Activated CD4-positive, alpha-beta memory T cell treated with anti-CD3 and anti-CD28 coated beads, Interleukin-2, amount 10 ng/mL, durations not matched to agents 7 days and 5 days (primary cell): ENCODE results near the gene RHOD. TPM values are rescaled to one million over a fixed set of nuclear protein-coding genes. Genes with fewer than 3 reads are reported as not detected.
A peak's percentile ranks its signal among the peaks of the same experiment; 100 is the strongest.

Experiments used
- CTCF ChIA-PET: fragments of 350-600 bp; sonication (Branson Sonifier 250); formaldehyde crosslinking; loops from one replicate; lab custom pipeline; 2021; ENCODE audit warnings: antibody characterized with exemption, inconsistent platforms; lab: Charles Lee
- POLR2A ChIA-PET: fragments of 350-600 bp; sonication (Branson Sonifier 250); formaldehyde crosslinking; loops from one replicate; lab custom pipeline; 2021; ENCODE audit warnings: antibody characterized with exemption; lab: Charles Lee
- DNase-seq: peaks from one replicate; pipeline ENCODE4 v3.0.0-alpha.2; 2020
- H3K27ac Mint-ChIP-seq: one replicate; pipeline ENCODE4 v1.8.0; 2021; ENCODE audit warnings: mild to moderate bottlenecking, mixed read lengths
- H3K27me3 Mint-ChIP-seq: one replicate; pipeline ENCODE4 v1.8.0; 2021; ENCODE audit warnings: mixed read lengths
- H3K36me3 Mint-ChIP-seq: one replicate; pipeline ENCODE4 v1.8.0; 2021; ENCODE audit warnings: low read depth, mixed read lengths
- H3K4me1 Mint-ChIP-seq: one replicate; pipeline ENCODE4 v1.8.0; 2021; ENCODE audit warnings: mixed read lengths
- H3K4me3 Mint-ChIP-seq: one replicate; pipeline ENCODE4 v1.8.0; 2021; ENCODE audit warnings: mild to moderate bottlenecking, mixed read lengths
- H3K9me3 Mint-ChIP-seq: one replicate; pipeline ENCODE4 v1.8.0; 2021; ENCODE audit warnings: mixed read lengths
- total RNA-seq, 2 experiments: library from RNA; stranded (reverse); gene quantifications; one replicate each; pipeline ENCODE4 v1.2.3, GENCODE V29; 2021

The RHOD gene
- total RNA-seq, 2 experiments from 2014 or later = 0.20 to 0.33 TPM

- POLR2A ChIA-PET = interaction anchor here (0.7 kb wide), 1 partner anchor 13 kb away, joined by 3 read pairs; no protein-coding TSS in a partner anchor
- DNase-seq = no peak
- Mint-ChIP-seq H3K36me3 (no peaks in the 10 kb centered on the region), H3K4me3 (no peak overlapping the region), H3K27me3 (peaks cover 15% of the 10 kb centered on the region), H3K9me3 (no peaks in the 10 kb centered on the region), H3K27ac (no peak overlapping the region), H3K4me1 (no peaks in the 10 kb centered on the region)
- CTCF ChIA-PET = no interaction called here
Observed at GRCh38 chr11:67041602-67042001, 15.0 kb upstream of the RHOD start.

GRCh38 chr11:67043572-67044349 lies 12.9 kb upstream of the RHOD start:
- H3K9me3 Mint-ChIP-seq = no peaks in the 10 kb centered on the region
- H3K27ac Mint-ChIP-seq = no peak overlapping the region
- ChIA-PET POLR2A (no interaction called here), CTCF (no interaction called here)
- no peak for DNase-seq
- peaks cover 10% of the 10 kb centered on the region for H3K27me3 Mint-ChIP-seq
- no peaks in the 10 kb centered on the region for H3K4me1 Mint-ChIP-seq
- no peaks in the 10 kb centered on the region for H3K36me3 Mint-ChIP-seq
- no peak overlapping the region for H3K4me3 Mint-ChIP-seq

- Mint-ChIP-seq H3K9me3 (no peaks in the 10 kb centered on the region), H3K27me3 (peaks cover 10% of the 10 kb centered on the region), H3K27ac (no peak overlapping the region), H3K4me1 (no peaks in the 10 kb centered on the region), H3K4me3 (no peak overlapping the region), H3K36me3 (no peaks in the 10 kb centered on the region)
- ChIA-PET POLR2A (no interaction called here), CTCF (no interaction called here)
- no peak for DNase-seq
Observed at GRCh38 chr11:67044496-67044895, 12.2 kb upstream of the RHOD start.

- peaks cover 7% of the 10 kb centered on the region for H3K27me3 Mint-ChIP-seq
- ChIA-PET CTCF (no interaction called here), POLR2A (no interaction called here)
- no peaks in the 10 kb centered on the region for H3K9me3 Mint-ChIP-seq
- H3K4me3 Mint-ChIP-seq = no peak overlapping the region
- no peaks in the 10 kb centered on the region for H3K36me3 Mint-ChIP-seq
- no peaks in the 10 kb centered on the region for H3K4me1 Mint-ChIP-seq
- H3K27ac Mint-ChIP-seq = no peak overlapping the region
- DNase-seq = no peak
Observed at GRCh38 chr11:67045314-67045713, 11.3 kb upstream of the RHOD start.

- no peak overlapping the region for H3K27ac Mint-ChIP-seq
- no peaks in the 10 kb centered on the region for H3K4me1 Mint-ChIP-seq
- ChIA-PET POLR2A (no interaction called here), CTCF (no interaction called here)
- H3K27me3 Mint-ChIP-seq = peaks cover 9% of the 10 kb centered on the region
- H3K9me3 Mint-ChIP-seq = no peaks in the 10 kb centered on the region
- H3K36me3 Mint-ChIP-seq = no peaks in the 10 kb centered on the region
- no peak overlapping the region for H3K4me3 Mint-ChIP-seq
- no peak for DNase-seq
Observed at GRCh38 chr11:67048515-67049130, 8.0 kb upstream of the RHOD start.

GRCh38 chr11:67050139-67050538 lies 6.5 kb upstream of the RHOD start:
- POLR2A ChIA-PET = no interaction called here
- Mint-ChIP-seq H3K4me1 (no peaks in the 10 kb centered on the region), H3K4me3 (no peak overlapping the region), H3K9me3 (no peaks in the 10 kb centered on the region), H3K36me3 (no peaks in the 10 kb centered on the region), H3K27ac (no peak overlapping the region), H3K27me3 (peaks cover 6% of the 10 kb centered on the region)
- DNase-seq = no peak
- CTCF ChIA-PET = no interaction called here

- POLR2A ChIA-PET = no interaction called here
- no peak overlapping the region for H3K27ac Mint-ChIP-seq
- no peak overlapping the region for H3K4me3 Mint-ChIP-seq
- H3K36me3 Mint-ChIP-seq = no peaks in the 10 kb centered on the region
- peaks cover 4% of the 10 kb centered on the region for H3K27me3 Mint-ChIP-seq
- DNase-seq = no peak
- CTCF ChIA-PET = interaction anchor here (0.6 kb wide), 1 partner anchor 440 kb away, joined by 4 read pairs; no protein-coding TSS in a partner anchor
- peaks cover 6% of the 10 kb centered on the region for H3K4me1 Mint-ChIP-seq
- no peaks in the 10 kb centered on the region for H3K9me3 Mint-ChIP-seq
Observed at GRCh38 chr11:67051180-67051893, 5.3 kb upstream of the RHOD start.

- ChIA-PET POLR2A (no interaction called here), CTCF (interaction anchor here (0.6 to 2.1 kb wide), 3 partner anchors 24 to 440 kb away, joined by 4 to 7 read pairs (median 4); no protein-coding TSS in a partner anchor)
- no peak overlapping the region for H3K27ac Mint-ChIP-seq
- H3K27me3 Mint-ChIP-seq = peaks cover 4% of the 10 kb centered on the region
- no peaks in the 10 kb centered on the region for H3K36me3 Mint-ChIP-seq
- peaks cover 9% of the 10 kb centered on the region for H3K4me1 Mint-ChIP-seq
- no peaks in the 10 kb centered on the region for H3K9me3 Mint-ChIP-seq
- DNase-seq = no peak
- no peak overlapping the region for H3K4me3 Mint-ChIP-seq
Observed at GRCh38 chr11:67051945-67052488, 4.6 kb upstream of the RHOD start.

- Mint-ChIP-seq H3K27me3 (peaks cover 4% of the 10 kb centered on the region), H3K27ac (no peak overlapping the region), H3K4me3 (no peak overlapping the region), H3K9me3 (no peaks in the 10 kb centered on the region), H3K4me1 (peaks cover 12% of the 10 kb centered on the region), H3K36me3 (no peaks in the 10 kb centered on the region)
- ChIA-PET POLR2A (interaction anchor here (0.6 kb wide), 1 partner anchor 21 kb away, joined by 3 read pairs; no protein-coding TSS in a partner anchor), CTCF (interaction anchor here (0.8 to 2.1 kb wide), 4 partner anchors 16 to 23 kb away, joined by 3 to 9 read pairs (median 5); no protein-coding TSS in a partner anchor)
- DNase-seq = no peak
Observed at GRCh38 chr11:67052891-67053290, 3.8 kb upstream of the RHOD start.

GRCh38 chr11:67053896-67054329 lies 2.7 kb upstream of the RHOD start:
- POLR2A ChIA-PET = interaction anchor here (0.7 to 1.3 kb wide), 2 partner anchors 18 to 210 kb away, joined by 3 read pairs; partner anchors contain the start of gene RCE1
- Mint-ChIP-seq H3K4me1 (peaks cover 12% of the 10 kb centered on the region), H3K27ac (no peak overlapping the region), H3K9me3 (no peaks in the 10 kb centered on the region), H3K36me3 (no peaks in the 10 kb centered on the region), H3K27me3 (peaks cover 4% of the 10 kb centered on the region), H3K4me3 (no peak overlapping the region)
- CTCF ChIA-PET = interaction anchor here (0.5 to 2.1 kb wide), 7 partner anchors 11 to 181 kb away, joined by 3 to 9 read pairs (median 4); no protein-coding TSS in a partner anchor
- DNase-seq = peak; percentile 51

GRCh38 chr11:67054346-67054835 lies 2.3 kb upstream of the RHOD start:
- no peaks in the 10 kb centered on the region for H3K9me3 Mint-ChIP-seq
- ChIA-PET POLR2A (interaction anchor here (0.7 to 1.3 kb wide), 3 partner anchors 13 to 210 kb away, joined by 3 read pairs; partner anchors contain the start of gene RCE1), CTCF (interaction anchor here (0.8 to 2.1 kb wide), 5 partner anchors 10 to 22 kb away, joined by 3 to 9 read pairs (median 7); no protein-coding TSS in a partner anchor)
- no peaks in the 10 kb centered on the region for H3K36me3 Mint-ChIP-seq
- H3K27ac Mint-ChIP-seq = no peak overlapping the region
- DNase-seq = no peak
- H3K4me1 Mint-ChIP-seq = peaks cover 12% of the 10 kb centered on the region
- H3K27me3 Mint-ChIP-seq = peaks cover 4% of the 10 kb centered on the region
- no peak overlapping the region for H3K4me3 Mint-ChIP-seq

GRCh38 chr11:67054836-67055523 lies 1.7 kb upstream of the RHOD start:
- ChIA-PET POLR2A (interaction anchor here (0.7 to 0.8 kb wide), 2 partner anchors 13 to 63 kb away, joined by 3 read pairs; partner anchors contain the start of gene KDM2A), CTCF (interaction anchor here (1.2 kb wide), 1 partner anchor 17 kb away, joined by 8 read pairs; no protein-coding TSS in a partner anchor)
- no peaks in the 10 kb centered on the region for H3K9me3 Mint-ChIP-seq
- H3K27me3 Mint-ChIP-seq = peaks cover 4% of the 10 kb centered on the region
- no peaks in the 10 kb centered on the region for H3K36me3 Mint-ChIP-seq
- peaks cover 12% of the 10 kb centered on the region for H3K4me1 Mint-ChIP-seq
- H3K4me3 Mint-ChIP-seq = no peak overlapping the region
- no peak for DNase-seq
- H3K27ac Mint-ChIP-seq = no peak overlapping the region
